ENCODE measurements around the gene POU4F3.
A peak's percentile ranks its signal among the peaks of the same experiment; 100 is the strongest.
"Not testable (repeated sequence)": the region's sequence is repeated elsewhere in the genome, so short reads cannot be mapped to it uniquely, and the experiment has no call there.

POU4F3 gene

GRCh38 chr5:146338774-146339714, at the start of gene POU4F3:
POU4F3 (plus strand) TSS chr5:146338839; CDS start chr5:146339113, 274 bp downstream.
- DNase-seq: no peak

GRCh38 chr5:146290318-146290717, 48.3 kb upstream of the POU4F3 start:
- no peak for DNase-seq

- DNase-seq: peak in 1 of 14 donors; percentile 0
These were observed 47.1 kb upstream of the POU4F3 start for GRCh38 chr5:146291421-146292074.

- DNase-seq: no peak
These were observed 42.4 kb upstream of the POU4F3 start for GRCh38 chr5:146296245-146296644.

- not testable (repeated sequence) for DNase-seq
These were observed 39.7 kb upstream of the POU4F3 start for GRCh38 chr5:146298920-146299319.

GRCh38 chr5:146301626-146302025, 37.0 kb upstream of the POU4F3 start:
- DNase-seq: no peak

GRCh38 chr5:146302406-146302805, 36.2 kb upstream of the POU4F3 start:
- DNase-seq: no peak

GRCh38 chr5:146306838-146307237, 31.8 kb upstream of the POU4F3 start:
- DNase-seq: no peak

GRCh38 chr5:146307796-146308195, 30.8 kb upstream of the POU4F3 start:
- no peak for DNase-seq

- DNase-seq: no peak
These were observed 28.1 kb upstream of the POU4F3 start for GRCh38 chr5:146310540-146310939.

GRCh38 chr5:146311278-146311677, 27.4 kb upstream of the POU4F3 start:
- no peak for DNase-seq

- DNase-seq: no peak
These were observed 25.6 kb upstream of the POU4F3 start for GRCh38 chr5:146313027-146313426.

- no peak for DNase-seq
These were observed 17.1 kb upstream of the POU4F3 start for GRCh38 chr5:146321571-146321970.

GRCh38 chr5:146327257-146327870, 11.3 kb upstream of the POU4F3 start:
- no peak for DNase-seq

GRCh38 chr5:146327989-146328388, 10.7 kb upstream of the POU4F3 start:
- no peak for DNase-seq

GRCh38 chr5:146329697-146330096, 8.9 kb upstream of the POU4F3 start:
- DNase-seq: no peak

- no peak for DNase-seq
These were observed 7.2 kb upstream of the POU4F3 start for GRCh38 chr5:146331423-146331822.

- DNase-seq: no peak
These were observed 4.5 kb upstream of the POU4F3 start for GRCh38 chr5:146334074-146334533.

GRCh38 chr5:146336197-146336596, 2.4 kb upstream of the POU4F3 start:
- DNase-seq: no peak

- DNase-seq: no peak
These were observed 1.3 kb upstream of the POU4F3 start for GRCh38 chr5:146337264-146337904.

- DNase-seq: no peak
These were observed 711 bp upstream of the POU4F3 start for GRCh38 chr5:146337928-146338327.

- DNase-seq: no peak
These were observed 1.1 kb downstream of the POU4F3 start for GRCh38 chr5:146339715-146340259.

All from C1 segment of cervical spinal cord (tissue), 14 donors.